MM.1S (cell line): ENCODE data around the gene MFF.

Source experiments
- DNase-seq: peaks from one replicate; pipeline ENCODE4 v3.0.0-alpha.2; 2015
- H2AFZ ChIP-seq: fragments of 300-600 bp; sonication (generic); 2 replicates; pipeline ENCODE4 v1.6.0; 2016; ENCODE audit warnings: antibody characterized with exemption, low read length
- H3F3A ChIP-seq: fragments of 300-600 bp; sonication (generic); 2 replicates; pipeline ENCODE4 v1.6.1; 2016; ENCODE audit warnings: mild to moderate bottlenecking, antibody characterized with exemption, low read length, moderate library complexity, mixed read lengths; ENCODE audit not compliant: insufficient read depth
- H3K27ac ChIP-seq: fragments of 300-600 bp; sonication (generic); 2 replicates; pipeline ENCODE4 v1.5.1; 2016; ENCODE audit warnings: mild to moderate bottlenecking, low read length
- H3K27me3 ChIP-seq: fragments of 300-600 bp; sonication (generic); replicated peaks from 2 replicates; pipeline ENCODE4 v1.6.0; 2016; ENCODE audit warnings: low read length; ENCODE audit not compliant: insufficient read depth
- H3K36me3 ChIP-seq: fragments of 300-600 bp; sonication (generic); replicated peaks from 2 replicates; pipeline ENCODE4 v1.6.1; 2016; ENCODE audit warnings: mild to moderate bottlenecking, low read length, mixed read lengths; ENCODE audit not compliant: insufficient read depth
- H3K4me1 ChIP-seq: fragments of 300-600 bp; sonication (generic); 2 replicates; pipeline ENCODE4 v1.6.1; 2016; ENCODE audit warnings: low read length, mixed read lengths
- H3K4me2 ChIP-seq: fragments of 300-600 bp; sonication (generic); 2 replicates; pipeline ENCODE4 v1.6.0; 2016; ENCODE audit warnings: low read depth, low read length
- H3K4me3 ChIP-seq: fragments of 300-600 bp; sonication (generic); 2 replicates; pipeline ENCODE4 v1.5.1; 2016; ENCODE audit warnings: low read length, mixed read lengths
- H3K79me2 ChIP-seq: fragments of 300-600 bp; sonication (generic); 2 replicates; pipeline ENCODE4 v1.6.1; 2016; ENCODE audit warnings: mixed run types, low read length, mixed read lengths
- H3K9ac ChIP-seq: fragments of 300-600 bp; sonication (generic); 2 replicates; pipeline ENCODE4 v1.6.1; 2016; ENCODE audit warnings: low read length, mixed read lengths
- H3K9me2 ChIP-seq: fragments of 300-600 bp; sonication (generic); replicated peaks from 2 replicates; pipeline ENCODE4 v1.6.1; 2016; ENCODE audit warnings: mild to moderate bottlenecking, low read length, mixed read lengths; ENCODE audit not compliant: insufficient read depth
- H3K9me3 ChIP-seq: fragments of 300-600 bp; sonication (generic); replicated peaks from 2 replicates; pipeline ENCODE4 v1.6.1; 2016; ENCODE audit warnings: mild to moderate bottlenecking, low read length, mixed read lengths; ENCODE audit not compliant: insufficient read depth
- H4K20me1 ChIP-seq: fragments of 300-600 bp; sonication (generic); 2 replicates; pipeline ENCODE4 v1.6.1; 2016; ENCODE audit warnings: mild to moderate bottlenecking, low read length, moderate library complexity, mixed read lengths; ENCODE audit not compliant: insufficient read depth
- CTCF ChIP-seq: fragments of 300-600 bp; sonication (generic); IDR thresholded peaks from 2 replicates; pipeline ENCODE4 v1.5.1; 2016; ENCODE audit warnings: antibody characterized with exemption, low read length, mixed read lengths
- EZH2 ChIP-seq: fragments of 300-600 bp; sonication (generic); optimal IDR thresholded peaks from 2 replicates; pipeline ENCODE3; 2017; ENCODE audit warnings: low read depth, mild to moderate bottlenecking, antibody characterized with exemption, low read length, mixed read lengths
- EZH2phosphoT487 ChIP-seq: fragments of 300-600 bp; sonication (generic); IDR thresholded peaks from 2 replicates; pipeline ENCODE4 v1.6.1; 2018; ENCODE audit warnings: antibody characterized with exemption, low read length

MFF gene

GRCh38 chr2:227404585-227405271 is 79.7 kb downstream of the MFF start:
- Histone ChIP-seq H3K9me2 (no peaks in the 10 kb centered on the region), H2AFZ (no peak overlapping the region), H3K36me3 (no peaks in the 10 kb centered on the region), H3F3A (no peaks in the 10 kb centered on the region), H3K27me3 (no peaks in the 10 kb centered on the region), H3K9me3 (no peaks in the 10 kb centered on the region), H3K4me1 (peaks cover 14% of the 10 kb centered on the region), H3K9ac (no peak overlapping the region), H3K79me2 (no peaks in the 10 kb centered on the region), H4K20me1 (no peaks in the 10 kb centered on the region), H3K4me2 (no peak overlapping the region), H3K4me3 (no peak overlapping the region), H3K27ac (no peak overlapping the region)
- TF ChIP-seq EZH2phosphoT487, result no peak
- no peak for TF ChIP-seq EZH2
- no peak for TF ChIP-seq CTCF
- DNase-seq, result no peak

- Histone ChIP-seq H3F3A (peaks cover 15% of the 10 kb centered on the region), H3K27me3 (no peaks in the 10 kb centered on the region), H3K36me3 (no peaks in the 10 kb centered on the region), H3K79me2 (no peaks in the 10 kb centered on the region), H3K27ac (no peak overlapping the region), H3K4me2 (peak overlapping the region; percentile 29; the same call in 1 of the 2 replicates), H3K9me3 (no peaks in the 10 kb centered on the region), H2AFZ (peak overlapping the region; percentile 21), H3K4me1 (peaks cover 26% of the 10 kb centered on the region), H4K20me1 (no peaks in the 10 kb centered on the region), H3K4me3 (no peak overlapping the region), H3K9me2 (no peaks in the 10 kb centered on the region), H3K9ac (no peak overlapping the region; the same call in 1 of the 2 replicates)
- TF ChIP-seq CTCF (peak; percentile 91), EZH2phosphoT487 (no peak), EZH2 (no peak)
- peak; percentile 61 for DNase-seq
These were observed 81.4 kb downstream of the MFF start for GRCh38 chr2:227406177-227407031.
